Measurements from ENCODE around the gene IGFL1.
"Not testable (repeated sequence)": the region's sequence is repeated elsewhere in the genome, so short reads cannot be mapped to it uniquely, and the experiment has no call there.

GRCh38 chr19:46262684-46263296 lies 33.2 kb downstream of the IGFL1 start:
- not testable (repeated sequence) for TF ChIP-seq CTCF, POLR2A (IDR thresholded peaks at IDR 0.05)
